GM19372 (cell line): ENCODE measurements around the gene PRRX2.

Experiments
- ATAC-seq: cut with Tn5 transposase; IDR thresholded peaks from one replicate; pipeline ENCODE4 v1.9.1; 2021; ENCODE audit warnings: mild to moderate bottlenecking, low read depth, moderate library complexity; ENCODE audit not compliant: unreplicated experiment

The PRRX2 gene

DNA sequence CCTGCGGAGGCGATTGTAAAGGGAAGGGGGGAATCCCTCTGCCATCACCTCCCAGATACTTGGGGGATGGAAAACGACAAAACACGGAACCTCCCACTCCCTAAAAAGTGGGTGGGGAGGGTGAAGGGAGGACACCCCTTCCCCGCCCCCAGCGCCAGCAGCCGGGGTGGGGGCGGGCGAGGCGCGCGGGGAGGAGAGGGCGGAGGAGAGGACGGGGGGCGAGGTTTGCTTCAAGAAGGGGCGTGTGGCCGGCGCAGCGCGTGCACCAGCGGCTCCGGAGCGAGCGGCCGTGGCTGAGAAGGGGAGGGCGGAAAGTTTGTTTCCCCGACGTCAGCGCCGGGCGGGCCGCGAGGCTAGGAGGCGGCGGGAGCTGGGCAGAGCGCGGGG, at the start of gene PRRX2:
TSS of gene PRRX2 (plus strand) at position 259 of the 387 bp plus-strand sequence. CDS start 221 bp downstream, outside the sequence.
- ATAC-seq = no peak

DNA sequence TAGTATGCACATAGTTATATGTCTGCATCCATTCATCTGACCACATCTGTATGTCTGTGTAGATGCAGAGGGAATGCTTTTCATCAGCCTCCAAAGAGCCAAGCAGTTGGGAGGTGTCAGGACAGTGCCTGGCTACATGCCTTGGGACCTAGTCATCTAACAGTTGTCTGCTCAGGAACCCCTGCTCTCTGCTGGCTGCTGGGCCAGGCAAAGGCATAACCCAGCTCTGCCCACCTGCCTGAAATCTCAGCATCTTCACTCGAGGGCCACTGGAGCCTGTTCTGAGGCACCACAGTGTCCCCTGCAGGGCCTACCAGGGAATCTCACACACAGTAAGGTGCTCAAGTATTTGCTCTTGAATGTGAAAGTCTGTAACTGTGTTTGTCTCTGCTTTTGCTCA, 48.3 kb upstream of the PRRX2 start:
- no peak for ATAC-seq

DNA sequence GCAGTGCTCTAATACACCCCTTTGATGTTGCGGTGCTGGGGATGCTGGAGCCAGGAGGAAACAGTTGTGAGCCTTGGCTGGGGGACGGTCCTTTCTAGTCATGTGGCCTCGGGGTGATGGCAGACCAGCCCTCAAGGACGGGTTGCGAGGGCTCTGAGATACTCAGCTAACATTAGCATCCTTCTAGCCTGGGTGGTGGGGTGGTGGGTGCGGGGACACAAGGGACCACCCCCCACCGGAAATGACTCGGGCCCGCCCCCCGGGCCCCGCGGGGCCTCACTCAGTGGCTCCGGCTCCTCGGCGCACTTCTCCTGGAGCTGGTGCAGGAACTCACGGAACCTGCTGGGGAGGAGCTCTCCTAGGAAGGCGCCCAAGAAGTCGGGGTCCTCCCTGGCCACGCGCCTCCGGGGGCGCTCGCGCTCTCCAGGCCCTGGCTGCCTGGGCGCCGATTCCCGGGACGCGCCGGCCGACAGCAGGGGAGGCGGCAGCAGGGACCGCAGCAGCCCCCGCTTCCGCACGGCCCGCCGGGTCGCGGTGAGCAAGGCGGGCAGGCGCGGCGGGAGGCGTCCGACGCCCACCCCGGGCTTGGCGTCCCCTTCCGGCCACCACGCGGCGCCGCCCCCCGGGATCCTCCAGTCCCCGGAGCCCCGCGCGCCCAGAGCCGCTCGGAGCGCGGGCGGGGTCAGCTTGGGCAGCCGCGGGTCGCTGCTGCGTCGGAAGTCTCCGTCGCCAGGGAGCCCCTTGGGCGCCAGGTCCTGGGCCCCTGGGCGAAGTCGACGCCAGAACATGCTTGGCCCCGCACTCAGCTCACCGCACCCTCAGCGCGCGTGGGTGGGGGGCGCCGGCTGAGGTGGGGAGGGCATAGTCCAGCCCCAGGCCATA, 45.4 kb upstream of the PRRX2 start:
- no peak for ATAC-seq

DNA sequence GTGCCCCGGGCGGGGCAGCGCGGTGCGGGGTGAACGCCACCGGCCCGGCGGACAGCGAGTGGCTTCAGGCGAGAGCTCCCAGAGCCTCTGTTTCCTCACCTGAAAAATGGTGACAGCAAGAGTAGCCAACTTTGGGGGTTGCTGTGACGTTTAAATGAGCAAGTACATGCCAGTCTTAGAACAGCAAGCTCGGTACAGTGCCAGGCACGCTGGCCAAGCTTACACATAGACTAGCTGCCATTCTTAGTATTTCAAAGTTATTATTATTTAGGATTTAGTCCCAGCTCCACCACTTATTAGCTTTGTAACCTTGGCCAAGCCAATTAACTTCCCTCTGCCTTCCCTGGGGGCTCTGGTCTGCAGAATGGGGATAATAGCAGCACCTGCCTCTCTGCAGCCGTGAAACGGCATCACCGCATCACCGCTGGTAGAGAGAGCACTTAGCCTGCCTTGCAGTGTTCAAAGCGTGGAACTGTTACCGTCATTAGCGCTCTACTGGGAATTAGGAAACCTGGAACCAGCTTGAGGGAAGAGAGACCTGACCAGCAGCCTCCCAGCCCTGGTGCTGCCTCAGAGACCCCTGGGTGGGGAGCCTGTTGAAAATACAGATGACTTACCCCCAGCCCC, 44.7 kb upstream of the PRRX2 start, which contains the start of gene C9orf50:
TSS of gene C9orf50 (minus strand) at position 433 of the 627 bp plus-strand sequence. CDS start 527 bp downstream, outside the sequence.
- ATAC-seq = no peak

DNA sequence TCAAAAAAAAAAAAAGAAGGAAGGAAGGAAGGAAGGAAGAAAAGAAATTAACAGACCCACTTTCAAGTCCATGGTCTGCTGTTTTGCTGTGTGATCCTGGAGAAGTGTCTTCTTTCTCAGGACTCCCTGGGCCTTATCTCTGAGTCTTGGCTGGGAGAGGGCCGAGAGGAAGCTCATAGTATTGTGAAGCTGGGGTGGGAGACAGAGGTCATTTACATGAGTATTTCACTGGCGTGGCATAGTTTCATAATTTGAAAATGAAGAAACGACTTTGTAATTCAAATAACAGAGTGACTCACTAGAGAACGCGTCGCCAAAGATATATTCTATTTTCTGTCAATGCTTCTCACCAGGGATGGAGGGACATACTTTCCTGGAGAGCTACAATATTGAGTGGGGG, 42.1 kb upstream of the PRRX2 start:
- no peak for ATAC-seq

DNA sequence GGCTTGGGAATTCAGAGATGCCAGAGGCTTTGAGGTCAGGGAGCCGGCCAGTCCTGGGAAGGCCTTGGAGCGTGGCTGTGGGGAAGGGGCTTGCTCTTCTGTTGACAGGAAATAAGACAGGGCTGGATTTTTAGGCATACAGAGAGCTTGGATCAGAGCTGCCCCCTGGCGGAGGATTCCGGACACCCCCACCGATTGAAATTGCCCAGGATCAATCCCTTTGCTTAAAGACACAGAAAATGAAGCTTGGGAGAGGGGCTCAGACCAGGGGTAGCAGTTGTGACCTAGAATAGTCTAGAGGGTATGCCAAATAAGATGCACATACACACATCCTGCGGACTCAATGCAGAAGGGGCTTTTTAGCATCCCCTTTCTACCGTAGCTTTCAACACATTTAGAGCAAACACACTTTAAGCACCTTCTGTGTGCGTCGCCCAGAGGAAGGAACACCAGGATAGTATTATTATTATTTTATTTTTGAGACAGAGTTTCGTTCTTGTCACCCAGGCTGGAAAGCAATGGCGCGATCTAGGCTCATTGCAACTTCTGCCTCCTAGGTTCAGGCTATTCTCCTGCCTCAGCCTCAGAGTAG, 41.2 kb upstream of the PRRX2 start:
- ATAC-seq = no peak

DNA sequence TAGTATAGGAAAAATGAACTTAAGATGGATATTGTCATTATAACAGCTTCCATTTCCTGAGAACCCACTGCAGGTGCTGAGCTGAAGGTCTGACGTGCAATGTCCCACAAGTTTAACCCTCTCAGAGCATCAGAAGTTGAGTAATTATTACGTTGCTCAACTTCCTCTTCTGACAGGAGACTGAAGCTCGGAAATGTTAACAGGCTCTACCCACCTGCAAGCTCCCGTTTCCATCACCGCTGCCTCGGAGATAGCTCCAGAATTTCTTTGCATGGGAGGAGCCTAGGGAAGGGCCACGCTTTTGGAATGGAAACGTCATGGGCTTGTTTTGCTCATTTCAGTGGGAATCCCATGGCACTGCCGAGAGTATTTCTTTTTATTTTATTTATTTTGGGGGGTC, 40.5 kb upstream of the PRRX2 start:
- no peak for ATAC-seq

DNA sequence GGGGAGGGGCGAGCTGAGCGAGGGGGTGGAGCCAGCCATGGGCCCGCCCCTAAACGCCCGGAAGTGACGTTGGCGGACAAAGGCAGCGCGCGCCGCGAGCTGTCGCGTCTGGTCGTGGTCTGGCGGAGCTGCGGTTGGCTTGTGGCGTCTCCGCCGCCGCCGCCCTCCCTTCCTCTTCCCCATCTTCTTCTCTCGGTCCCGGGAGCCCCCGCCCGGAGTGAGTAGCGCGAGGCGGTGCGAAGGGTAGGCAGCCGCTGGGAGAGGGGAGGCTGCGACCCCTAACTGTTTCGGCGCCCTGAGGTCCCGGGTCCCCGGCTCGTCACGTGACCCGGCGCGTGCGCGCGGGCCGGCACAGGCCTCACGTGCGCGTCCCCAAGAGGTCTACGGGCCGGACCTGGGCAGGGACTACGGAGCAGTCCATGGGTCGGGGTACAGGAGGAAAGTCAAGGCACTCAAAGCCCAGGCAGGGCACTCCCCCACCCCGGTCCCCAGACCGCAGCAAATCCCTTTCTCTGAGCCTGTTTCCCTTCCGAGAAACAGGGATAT, 39.3 kb upstream of the PRRX2 start, which contains the start of gene NTMT1:
TSS of gene NTMT1 (plus strand) at position 85 of the 546 bp plus-strand sequence. CDS start 6,541 bp downstream, outside the sequence.
- ATAC-seq = peak; percentile 78

DNA sequence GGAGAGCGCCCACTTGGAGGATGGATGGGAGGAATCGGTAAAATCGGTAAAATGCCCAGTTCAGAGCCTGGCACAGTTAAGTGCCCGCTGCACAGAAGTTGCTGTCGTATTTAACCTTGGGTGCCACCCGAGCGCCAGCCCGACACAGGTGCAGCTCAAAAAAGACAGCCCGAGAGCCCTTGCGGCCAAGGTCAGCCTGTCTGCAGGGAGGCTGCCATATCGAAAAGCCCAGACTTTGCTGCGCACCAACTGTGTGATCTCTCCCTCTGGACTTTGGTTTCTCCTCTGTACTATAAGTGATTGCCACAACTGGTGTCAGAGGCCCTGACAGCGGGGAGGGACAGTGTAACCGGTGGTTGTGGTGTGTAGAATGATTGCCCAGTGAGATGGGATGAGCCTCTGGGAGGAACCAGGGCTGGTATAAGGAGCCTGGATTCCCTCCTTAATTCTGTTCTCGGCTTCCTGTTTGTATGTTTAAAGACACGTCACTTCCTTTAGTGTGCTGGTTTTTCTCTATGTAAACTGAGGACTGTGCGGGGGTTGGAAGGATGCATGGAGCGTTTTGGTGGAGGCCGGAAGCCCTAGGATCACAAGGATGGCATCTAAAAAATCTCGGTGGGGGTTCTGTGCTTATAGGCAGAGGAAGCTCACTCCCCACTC, 38.7 kb upstream of the PRRX2 start:
- ATAC-seq = no peak

DNA sequence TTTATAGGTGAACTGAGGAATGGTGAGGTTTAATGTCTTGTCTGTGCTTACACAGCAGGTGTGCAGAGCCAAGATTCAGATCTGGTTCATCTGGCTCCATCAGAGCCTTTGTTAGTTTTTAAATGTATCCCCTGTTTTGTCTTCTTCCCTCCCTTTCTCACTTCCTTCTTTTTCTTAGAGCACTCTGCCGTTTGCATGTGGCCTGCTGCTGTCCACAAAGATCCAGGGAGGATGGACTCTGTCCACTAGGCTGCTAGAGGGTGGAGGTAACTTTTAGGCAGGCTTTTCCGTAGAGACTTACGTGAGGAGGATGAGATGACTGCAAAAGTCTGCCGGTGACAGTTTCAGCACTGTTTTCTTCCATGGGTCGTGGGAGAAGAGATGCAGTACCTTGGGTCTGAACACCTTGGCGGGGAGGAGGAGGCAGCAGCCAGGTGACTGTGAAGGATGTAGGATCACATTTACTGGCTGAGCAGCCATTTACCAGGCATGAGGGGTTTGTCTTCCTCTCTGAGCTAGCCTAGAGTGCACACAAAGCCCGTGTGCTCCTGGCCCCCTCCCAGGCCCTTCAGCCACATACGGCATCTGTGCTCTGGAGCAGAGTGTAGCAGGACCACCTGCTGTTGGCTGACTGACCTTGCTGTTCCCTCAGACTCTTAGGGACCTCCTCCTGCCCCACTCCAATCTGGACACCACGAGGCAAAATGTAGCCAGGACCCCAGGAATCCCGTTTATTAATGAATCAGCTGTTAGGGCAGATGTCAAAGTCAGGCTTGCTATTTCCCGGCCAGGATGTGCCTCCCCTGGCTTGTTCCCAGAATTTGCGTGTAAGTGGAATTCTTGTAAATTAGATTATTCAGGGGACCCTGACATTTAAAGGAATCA, 37.6 kb upstream of the PRRX2 start:
- ATAC-seq = no peak

DNA sequence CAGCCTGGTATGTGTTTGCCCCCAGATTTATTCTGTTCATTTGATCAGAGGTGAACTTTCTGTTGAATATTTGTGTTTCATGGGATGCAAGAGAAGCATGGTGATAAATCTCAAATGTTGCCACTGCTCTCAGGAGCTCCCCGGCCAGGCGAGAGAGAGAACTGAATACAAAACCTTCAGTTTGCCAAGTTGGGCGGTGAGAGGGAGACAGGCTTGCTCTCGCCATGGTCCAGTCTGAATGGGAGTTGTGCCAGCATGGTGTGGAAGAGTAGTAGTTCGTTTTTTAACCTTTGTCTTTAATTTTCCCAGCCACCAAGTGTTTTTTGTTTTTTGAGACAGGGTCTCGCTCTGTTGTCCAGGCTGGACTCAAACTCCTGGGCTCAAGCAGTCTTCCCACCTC, 36.7 kb upstream of the PRRX2 start:
- ATAC-seq = no peak

DNA sequence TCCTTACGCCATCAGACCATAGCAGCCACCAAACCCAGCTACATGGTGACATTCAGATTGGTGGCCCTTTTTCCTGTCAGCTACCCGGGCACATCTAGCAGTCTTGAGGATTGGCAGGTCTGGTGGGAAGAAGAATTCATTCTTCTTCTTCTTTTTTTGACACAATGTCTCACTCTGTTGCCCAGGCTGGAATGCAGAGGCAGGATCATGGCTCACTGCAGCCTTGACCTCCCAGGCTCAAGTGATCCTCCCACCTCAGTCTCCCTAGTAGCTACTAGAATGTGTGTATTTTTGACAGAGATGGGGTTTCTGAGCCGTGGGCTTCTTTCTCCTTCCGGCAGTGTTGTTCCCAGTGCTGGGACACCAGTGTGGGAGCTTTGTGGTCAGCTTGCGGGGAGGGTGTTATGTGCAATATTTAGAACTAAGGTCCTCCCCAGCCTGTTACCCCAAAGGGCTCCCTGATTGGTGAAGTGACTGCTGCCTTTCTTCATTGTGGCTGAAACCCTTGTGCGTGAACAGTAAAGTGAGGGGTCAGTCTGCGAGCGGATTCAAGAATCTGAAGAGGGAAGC, 36.1 kb upstream of the PRRX2 start:
- no peak for ATAC-seq

DNA sequence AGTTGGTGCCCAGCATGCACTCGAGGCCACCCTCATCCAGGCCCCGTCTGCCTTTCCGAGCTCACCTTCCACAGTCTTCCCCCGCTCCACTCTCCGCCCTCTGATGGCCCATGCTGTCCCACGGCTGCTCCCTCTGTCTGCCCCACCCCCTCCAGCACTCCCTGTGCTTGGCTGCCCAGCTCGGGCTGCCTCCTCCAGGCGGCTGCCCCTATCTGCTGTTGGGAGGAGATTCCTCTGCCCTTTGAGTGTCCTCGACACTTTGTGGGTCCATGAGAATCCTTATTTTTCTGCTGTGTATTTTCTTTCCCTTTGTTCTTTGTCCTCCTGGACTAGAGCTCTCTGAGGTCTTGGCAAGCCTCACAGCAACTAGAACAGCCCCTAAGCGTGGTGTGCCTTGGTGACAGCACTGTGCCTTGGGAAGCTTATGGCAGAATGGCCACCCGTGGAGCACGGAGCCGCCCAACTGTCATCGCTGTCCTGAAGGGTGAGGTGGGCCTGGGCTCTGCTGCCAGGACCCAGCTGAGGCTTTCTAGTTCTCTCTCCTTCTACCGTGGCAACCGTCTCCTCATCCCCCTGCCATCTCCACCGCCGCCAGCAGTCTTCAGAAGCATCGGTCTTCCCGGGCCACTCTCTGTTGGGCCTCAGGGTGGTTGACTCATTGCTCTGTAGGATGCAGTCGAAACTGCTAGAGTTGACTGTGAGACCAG, 34.3 kb upstream of the PRRX2 start:
- ATAC-seq = no peak

DNA sequence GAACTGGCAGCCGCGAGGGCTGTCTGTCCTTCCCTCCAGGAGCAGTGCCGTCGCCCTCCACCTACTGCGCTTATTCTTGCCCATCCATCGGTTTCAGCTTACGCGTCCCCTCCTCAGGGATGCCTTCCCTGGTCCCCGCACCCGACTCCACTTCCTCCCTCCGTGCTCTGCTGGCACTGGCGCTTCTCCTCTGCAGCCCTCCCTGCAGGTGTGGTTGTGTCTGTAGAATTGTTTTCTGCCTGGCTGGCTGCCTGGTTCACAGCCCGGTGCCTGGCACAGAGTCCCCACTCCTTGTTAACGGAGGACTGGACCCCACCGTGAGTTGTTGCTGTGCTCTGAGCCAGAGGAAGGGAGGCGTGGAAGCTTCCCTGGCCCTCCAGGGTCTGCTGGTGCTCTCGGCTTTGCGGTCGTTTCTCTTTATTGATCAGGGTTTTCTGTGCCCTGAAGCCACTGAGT, 33.7 kb upstream of the PRRX2 start:
- ATAC-seq = no peak

DNA sequence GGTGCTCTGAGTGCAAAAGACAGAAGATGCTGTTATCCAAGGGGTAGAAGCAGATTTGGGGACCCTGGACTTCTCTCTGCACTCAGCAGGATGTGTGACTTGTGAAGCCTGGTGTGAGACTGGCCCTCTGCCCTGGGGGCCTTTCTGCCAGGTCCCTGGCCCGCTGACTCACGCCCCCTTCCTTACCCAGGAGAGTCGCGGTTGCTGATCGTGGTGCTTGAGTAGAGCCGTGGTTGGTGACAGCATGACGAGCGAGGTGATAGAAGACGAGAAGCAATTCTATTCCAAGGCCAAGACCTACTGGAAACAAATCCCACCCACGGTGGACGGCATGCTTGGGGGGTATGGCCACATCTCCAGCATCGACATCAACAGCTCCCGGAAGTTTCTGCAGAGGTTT, 33.0 kb upstream of the PRRX2 start:
- ATAC-seq = no peak

DNA sequence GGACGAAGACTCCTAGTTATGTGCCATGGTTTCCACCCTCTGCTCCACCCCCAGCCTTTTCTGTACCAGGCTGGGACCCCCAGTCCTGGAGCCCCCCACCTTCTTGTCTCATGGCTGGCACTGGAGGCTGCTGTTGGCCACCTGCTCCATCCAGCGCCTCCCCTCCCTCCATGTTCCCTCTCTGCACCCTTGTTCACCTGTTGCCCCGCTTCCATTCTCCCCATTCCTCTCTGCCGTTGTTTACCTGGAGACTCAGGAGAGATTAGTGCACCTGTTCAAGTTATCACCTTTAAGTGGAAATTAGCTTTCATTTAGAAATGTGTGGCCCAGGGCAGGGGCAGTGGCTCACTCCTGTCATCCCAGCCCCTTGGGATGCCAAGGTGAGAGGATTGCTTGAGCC, 32.2 kb upstream of the PRRX2 start:
- no peak for ATAC-seq

DNA sequence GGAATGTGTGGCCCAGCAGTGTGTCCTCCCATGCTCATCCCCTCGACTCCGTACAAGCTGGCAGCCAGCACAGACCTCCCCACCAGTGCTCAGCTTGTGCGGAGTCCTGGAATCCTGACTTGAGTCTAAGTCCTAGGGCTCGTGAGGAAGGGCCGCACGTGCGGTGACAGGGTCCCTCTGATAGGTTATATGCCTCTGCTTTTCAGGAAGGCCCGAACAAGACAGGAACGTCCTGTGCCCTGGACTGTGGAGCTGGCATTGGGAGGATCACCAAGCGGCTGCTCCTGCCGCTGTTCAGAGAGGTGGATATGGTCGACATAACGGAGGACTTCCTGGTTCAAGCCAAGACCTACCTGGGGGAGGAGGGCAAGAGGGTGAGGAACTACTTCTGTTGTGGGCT, 31.6 kb upstream of the PRRX2 start:
- ATAC-seq = no peak
